Kidney glomerular epithelial cell (primary cell): Measurements from ENCODE around the gene PTPRN2.
"Not testable (repeated sequence)": the region's sequence is repeated elsewhere in the genome, so short reads cannot be mapped to it uniquely, and the experiment has no call there.

ENCODE experiments used
- DNase-seq: peaks from one replicate; lab custom pipeline; 2025; lab: John Stamatoyannopoulos, UW

PTPRN2 gene

GRCh38 chr7:157795199-157795598 is 792.4 kb downstream of the PTPRN2 start:
- DNase-seq, result no peak

- DNase-seq, result no peak
Measured at GRCh38 chr7:157794746-157795065, 792.9 kb downstream of the PTPRN2 start.

GRCh38 chr7:157793973-157794745 is 793.5 kb downstream of the PTPRN2 start:
- no peak for DNase-seq

GRCh38 chr7:157793087-157793353 is 794.6 kb downstream of the PTPRN2 start:
- no peak for DNase-seq

- DNase-seq, result no peak
Measured at GRCh38 chr7:157792241-157793086, 795.2 kb downstream of the PTPRN2 start.

- DNase-seq, result no peak
Measured at GRCh38 chr7:157791666-157792065, 796.0 kb downstream of the PTPRN2 start.

GRCh38 chr7:157791261-157791660 is 796.4 kb downstream of the PTPRN2 start:
- DNase-seq, result no peak

GRCh38 chr7:157789942-157790341 is 797.7 kb downstream of the PTPRN2 start:
- no peak for DNase-seq

- DNase-seq, result no peak
Measured at GRCh38 chr7:157789094-157789493, 798.5 kb downstream of the PTPRN2 start.

GRCh38 chr7:157788573-157788972 is 799.0 kb downstream of the PTPRN2 start:
- no peak for DNase-seq

GRCh38 chr7:157787275-157787701 is 800.3 kb downstream of the PTPRN2 start:
- DNase-seq, result no peak

- DNase-seq, result no peak
Measured at GRCh38 chr7:157786375-157787274, 801.0 kb downstream of the PTPRN2 start.

- DNase-seq, result no peak
Measured at GRCh38 chr7:157785486-157786186, 802.0 kb downstream of the PTPRN2 start.

GRCh38 chr7:157784979-157785441 is 802.6 kb downstream of the PTPRN2 start:
- DNase-seq, result no peak

- DNase-seq, result no peak
Measured at GRCh38 chr7:157784041-157784835, 803.4 kb downstream of the PTPRN2 start.

GRCh38 chr7:157782041-157782440 is 805.6 kb downstream of the PTPRN2 start:
- DNase-seq, result no peak

- DNase-seq, result no peak
Measured at GRCh38 chr7:157780721-157781120, 806.9 kb downstream of the PTPRN2 start.

GRCh38 chr7:157780312-157780711 is 807.3 kb downstream of the PTPRN2 start:
- no peak for DNase-seq

- DNase-seq, result no peak
Measured at GRCh38 chr7:157779206-157779605, 808.4 kb downstream of the PTPRN2 start.

- not testable (repeated sequence) for DNase-seq
Measured at GRCh38 chr7:157777194-157777762, 810.3 kb downstream of the PTPRN2 start.
